ENCODE data around the gene JMJD6.

DNA sequence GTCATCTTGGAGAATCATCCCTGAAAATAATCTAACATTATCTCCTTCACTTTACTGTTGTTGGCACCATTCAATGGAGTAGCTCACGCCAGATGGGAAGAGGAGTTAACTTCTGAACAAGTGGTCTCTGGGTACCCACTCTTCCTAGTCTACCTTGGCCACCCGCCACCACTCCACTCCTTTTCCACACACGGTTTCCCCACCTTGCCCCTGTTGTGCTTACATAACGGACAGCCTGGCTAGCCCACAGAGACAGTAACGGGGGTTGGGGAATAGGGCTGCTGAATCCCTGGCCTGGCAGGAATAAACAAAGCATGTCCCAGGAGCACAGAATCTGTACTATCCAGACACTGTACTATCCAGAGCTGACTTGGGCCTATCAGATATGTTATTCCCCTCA lies 12.1 kb downstream of the JMJD6 start:
- TF ChIP-seq, protein P1, sequence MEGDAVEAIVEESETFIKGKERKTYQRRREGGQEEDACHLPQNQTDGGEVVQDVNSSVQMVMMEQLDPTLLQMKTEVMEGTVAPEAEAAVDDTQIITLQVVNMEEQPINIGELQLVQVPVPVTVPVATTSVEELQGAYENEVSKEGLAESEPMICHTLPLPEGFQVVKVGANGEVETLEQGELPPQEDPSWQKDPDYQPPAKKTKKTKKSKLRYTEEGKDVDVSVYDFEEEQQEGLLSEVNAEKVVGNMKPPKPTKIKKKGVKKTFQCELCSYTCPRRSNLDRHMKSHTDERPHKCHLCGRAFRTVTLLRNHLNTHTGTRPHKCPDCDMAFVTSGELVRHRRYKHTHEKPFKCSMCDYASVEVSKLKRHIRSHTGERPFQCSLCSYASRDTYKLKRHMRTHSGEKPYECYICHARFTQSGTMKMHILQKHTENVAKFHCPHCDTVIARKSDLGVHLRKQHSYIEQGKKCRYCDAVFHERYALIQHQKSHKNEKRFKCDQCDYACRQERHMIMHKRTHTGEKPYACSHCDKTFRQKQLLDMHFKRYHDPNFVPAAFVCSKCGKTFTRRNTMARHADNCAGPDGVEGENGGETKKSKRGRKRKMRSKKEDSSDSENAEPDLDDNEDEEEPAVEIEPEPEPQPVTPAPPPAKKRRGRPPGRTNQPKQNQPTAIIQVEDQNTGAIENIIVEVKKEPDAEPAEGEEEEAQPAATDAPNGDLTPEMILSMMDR (IDR thresholded peaks at IDR 0.05; ENCODE audit: insufficient read depth, low read length), result no peak
- TF ChIP-seq, protein P2, sequence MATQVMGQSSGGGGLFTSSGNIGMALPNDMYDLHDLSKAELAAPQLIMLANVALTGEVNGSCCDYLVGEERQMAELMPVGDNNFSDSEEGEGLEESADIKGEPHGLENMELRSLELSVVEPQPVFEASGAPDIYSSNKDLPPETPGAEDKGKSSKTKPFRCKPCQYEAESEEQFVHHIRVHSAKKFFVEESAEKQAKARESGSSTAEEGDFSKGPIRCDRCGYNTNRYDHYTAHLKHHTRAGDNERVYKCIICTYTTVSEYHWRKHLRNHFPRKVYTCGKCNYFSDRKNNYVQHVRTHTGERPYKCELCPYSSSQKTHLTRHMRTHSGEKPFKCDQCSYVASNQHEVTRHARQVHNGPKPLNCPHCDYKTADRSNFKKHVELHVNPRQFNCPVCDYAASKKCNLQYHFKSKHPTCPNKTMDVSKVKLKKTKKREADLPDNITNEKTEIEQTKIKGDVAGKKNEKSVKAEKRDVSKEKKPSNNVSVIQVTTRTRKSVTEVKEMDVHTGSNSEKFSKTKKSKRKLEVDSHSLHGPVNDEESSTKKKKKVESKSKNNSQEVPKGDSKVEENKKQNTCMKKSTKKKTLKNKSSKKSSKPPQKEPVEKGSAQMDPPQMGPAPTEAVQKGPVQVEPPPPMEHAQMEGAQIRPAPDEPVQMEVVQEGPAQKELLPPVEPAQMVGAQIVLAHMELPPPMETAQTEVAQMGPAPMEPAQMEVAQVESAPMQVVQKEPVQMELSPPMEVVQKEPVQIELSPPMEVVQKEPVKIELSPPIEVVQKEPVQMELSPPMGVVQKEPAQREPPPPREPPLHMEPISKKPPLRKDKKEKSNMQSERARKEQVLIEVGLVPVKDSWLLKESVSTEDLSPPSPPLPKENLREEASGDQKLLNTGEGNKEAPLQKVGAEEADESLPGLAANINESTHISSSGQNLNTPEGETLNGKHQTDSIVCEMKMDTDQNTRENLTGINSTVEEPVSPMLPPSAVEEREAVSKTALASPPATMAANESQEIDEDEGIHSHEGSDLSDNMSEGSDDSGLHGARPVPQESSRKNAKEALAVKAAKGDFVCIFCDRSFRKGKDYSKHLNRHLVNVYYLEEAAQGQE (IDR thresholded peaks at IDR 0.05; ENCODE audit: insufficient replicate concordance, low read depth), result no peak

Measured in HL-60 (cell line).